Glutamatergic neuron (in vitro differentiated cells): ENCODE results near the gene SAMD8. TPM values are rescaled to one million over a fixed set of nuclear protein-coding genes. Genes with fewer than 3 reads are reported as not detected.
A peak's percentile ranks its signal among the peaks of the same experiment; 100 is the strongest.

Experiments used
- DNase-seq: peaks from one replicate; pipeline ENCODE4 v3.0.0; 2022
- H3K27ac Mint-ChIP-seq: one replicate; pipeline ENCODE4 v1.8.0; 2020; ENCODE audit warnings: mild to moderate bottlenecking, mixed read lengths, inconsistent platforms; ENCODE audit not compliant: unreplicated experiment
- H3K27me3 Mint-ChIP-seq: one replicate; pipeline ENCODE4 v1.8.0; 2020; ENCODE audit warnings: mild to moderate bottlenecking, moderate library complexity, mixed read lengths, inconsistent platforms; ENCODE audit not compliant: unreplicated experiment
- H3K36me3 Mint-ChIP-seq: one replicate; pipeline ENCODE4 v1.8.0; 2020; ENCODE audit warnings: mild to moderate bottlenecking, mixed read lengths, inconsistent platforms; ENCODE audit not compliant: unreplicated experiment
- H3K4me1 Mint-ChIP-seq: one replicate; pipeline ENCODE4 v1.8.0; 2020; ENCODE audit warnings: mild to moderate bottlenecking, low read depth, mixed read lengths, inconsistent platforms; ENCODE audit not compliant: unreplicated experiment
- H3K4me3 Mint-ChIP-seq: one replicate; pipeline ENCODE4 v1.8.0; 2020; ENCODE audit warnings: mild to moderate bottlenecking, mixed read lengths, inconsistent platforms; ENCODE audit not compliant: unreplicated experiment
- H3K9me3 Mint-ChIP-seq: one replicate; pipeline ENCODE4 v1.8.0; 2020; ENCODE audit warnings: mild to moderate bottlenecking, moderate library complexity, mixed read lengths, inconsistent platforms; ENCODE audit not compliant: unreplicated experiment
- CTCF ChIP-seq: fragments of 200-600 bp; sonication (generic); IDR thresholded peaks from one replicate; pipeline ENCODE4 v1.5.0; 2021; ENCODE audit not compliant: partially characterized antibody, unreplicated experiment
- total RNA-seq: library from RNA; stranded (reverse); fragmentation: NEBNext Ultra II Directional; extraction: Animal tissue kit (Norgen Biotek cat#: 25700); gene quantifications from one replicate; pipeline ENCODE4 v1.2.1, GENCODE V29; 2021; ENCODE audit not compliant: unreplicated experiment

The SAMD8 gene
- total RNA-seq, 1 donor from 2014 or later, result 32.8 TPM

- Mint-ChIP-seq H3K27ac (no peak overlapping the region), H3K36me3 (no peaks in the 10 kb centered on the region), H3K27me3 (no peaks in the 10 kb centered on the region), H3K9me3 (peaks cover 2% of the 10 kb centered on the region), H3K4me3 (no peak overlapping the region), H3K4me1 (peaks cover 8% of the 10 kb centered on the region)
- TF ChIP-seq CTCF, result no peak
- no peak for DNase-seq
These were observed 40.5 kb upstream of the SAMD8 start for GRCh38 chr10:75070961-75071428.

- peaks cover 11% of the 10 kb centered on the region for H3K4me1 Mint-ChIP-seq
- H3K9me3 Mint-ChIP-seq, result peaks cover 2% of the 10 kb centered on the region
- no peak for TF ChIP-seq CTCF
- no peak for DNase-seq
- H3K27ac Mint-ChIP-seq, result no peak overlapping the region
- H3K36me3 Mint-ChIP-seq, result no peaks in the 10 kb centered on the region
- peaks cover 4% of the 10 kb centered on the region for H3K27me3 Mint-ChIP-seq
- H3K4me3 Mint-ChIP-seq, result no peak overlapping the region
These were observed 39.7 kb upstream of the SAMD8 start for GRCh38 chr10:75071756-75072155.

- DNase-seq, result no peak
- H3K36me3 Mint-ChIP-seq, result no peaks in the 10 kb centered on the region
- H3K27ac Mint-ChIP-seq, result no peak overlapping the region
- TF ChIP-seq CTCF, result no peak
- H3K4me3 Mint-ChIP-seq, result no peak overlapping the region
- H3K4me1 Mint-ChIP-seq, result peaks cover 11% of the 10 kb centered on the region
- H3K9me3 Mint-ChIP-seq, result peaks cover 2% of the 10 kb centered on the region
- peaks cover 4% of the 10 kb centered on the region for H3K27me3 Mint-ChIP-seq
These were observed 38.7 kb upstream of the SAMD8 start for GRCh38 chr10:75072727-75073126.

GRCh38 chr10:75073442-75073841 lies 38.0 kb upstream of the SAMD8 start:
- Mint-ChIP-seq H3K27ac (no peak overlapping the region), H3K4me3 (no peak overlapping the region), H3K4me1 (peaks cover 11% of the 10 kb centered on the region), H3K27me3 (peaks cover 4% of the 10 kb centered on the region), H3K9me3 (peaks cover 2% of the 10 kb centered on the region), H3K36me3 (no peaks in the 10 kb centered on the region)
- no peak for TF ChIP-seq CTCF
- no peak for DNase-seq

GRCh38 chr10:75074711-75075445 lies 36.6 kb upstream of the SAMD8 start:
- Mint-ChIP-seq H3K27me3 (peaks cover 4% of the 10 kb centered on the region), H3K4me3 (no peak overlapping the region), H3K9me3 (peaks cover 2% of the 10 kb centered on the region), H3K27ac (peak overlapping the region; percentile 49), H3K4me1 (peaks cover 11% of the 10 kb centered on the region), H3K36me3 (no peaks in the 10 kb centered on the region)
- TF ChIP-seq CTCF, result no peak
- DNase-seq, result no peak
